ENCODE data around the gene SHISA5.

SHISA5 gene

DNA sequence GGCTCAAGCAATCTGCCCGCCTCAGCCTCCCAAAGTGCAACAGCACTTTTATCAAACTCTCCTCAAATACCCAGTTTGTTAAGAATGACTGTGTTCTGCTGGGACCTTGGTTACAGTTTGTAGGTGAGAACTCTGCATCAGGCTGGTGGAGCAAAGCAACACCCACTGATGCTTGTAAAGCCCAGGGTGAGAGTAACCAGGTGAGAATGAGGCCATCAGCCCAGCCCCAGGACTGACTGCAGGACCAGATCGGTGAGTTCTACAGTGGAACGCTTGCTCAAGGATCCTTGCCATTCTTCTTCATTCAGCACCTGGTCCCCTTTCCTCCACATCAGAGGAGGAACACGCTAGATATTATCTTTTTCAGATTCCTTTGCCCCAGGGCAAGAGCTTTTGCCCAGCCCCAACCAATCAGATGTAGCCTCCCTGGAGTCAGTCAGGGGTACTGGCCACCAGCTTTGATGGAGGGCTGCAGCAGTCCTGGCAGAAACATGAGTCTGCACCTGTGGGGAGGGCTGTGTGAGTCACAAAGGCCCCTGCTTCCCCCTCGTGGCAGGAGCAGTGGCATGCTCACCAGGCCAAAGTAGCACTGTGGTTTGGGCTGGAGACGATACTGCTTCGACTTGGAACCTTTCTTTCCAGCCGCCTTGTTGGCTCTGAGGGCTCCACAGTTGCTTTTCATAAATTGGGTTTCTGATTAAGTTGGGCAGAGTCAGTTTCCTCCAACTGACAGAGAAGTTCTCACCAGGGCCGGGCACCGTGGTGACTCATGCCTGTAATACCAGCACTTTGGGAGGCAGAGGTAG is 3.5 kb upstream of the SHISA5 start:
- Histone ChIP-seq H3K27ac (replicated peaks) (no peak overlapping the region), H3K4me3 (replicated peaks; ENCODE audit: insufficient read depth, low read length) (no peak overlapping the region), H3K27me3 (ENCODE audit: insufficient read depth, poor library complexity, severe bottlenecking) (peaks cover 2% of the 10 kb centered on the region)
- TF ChIP-seq SPI1 (IDR thresholded peaks at IDR 0.05; ENCODE audit: borderline replicate concordance, low read depth) (no peak), POLR2AphosphoS5 (IDR thresholded peaks at IDR 0.05; ENCODE audit: low read depth) (no peak), GABPA (IDR thresholded peaks at IDR 0.05; ENCODE audit: low read depth) (no peak)
- TF ChIP-seq, protein P1, sequence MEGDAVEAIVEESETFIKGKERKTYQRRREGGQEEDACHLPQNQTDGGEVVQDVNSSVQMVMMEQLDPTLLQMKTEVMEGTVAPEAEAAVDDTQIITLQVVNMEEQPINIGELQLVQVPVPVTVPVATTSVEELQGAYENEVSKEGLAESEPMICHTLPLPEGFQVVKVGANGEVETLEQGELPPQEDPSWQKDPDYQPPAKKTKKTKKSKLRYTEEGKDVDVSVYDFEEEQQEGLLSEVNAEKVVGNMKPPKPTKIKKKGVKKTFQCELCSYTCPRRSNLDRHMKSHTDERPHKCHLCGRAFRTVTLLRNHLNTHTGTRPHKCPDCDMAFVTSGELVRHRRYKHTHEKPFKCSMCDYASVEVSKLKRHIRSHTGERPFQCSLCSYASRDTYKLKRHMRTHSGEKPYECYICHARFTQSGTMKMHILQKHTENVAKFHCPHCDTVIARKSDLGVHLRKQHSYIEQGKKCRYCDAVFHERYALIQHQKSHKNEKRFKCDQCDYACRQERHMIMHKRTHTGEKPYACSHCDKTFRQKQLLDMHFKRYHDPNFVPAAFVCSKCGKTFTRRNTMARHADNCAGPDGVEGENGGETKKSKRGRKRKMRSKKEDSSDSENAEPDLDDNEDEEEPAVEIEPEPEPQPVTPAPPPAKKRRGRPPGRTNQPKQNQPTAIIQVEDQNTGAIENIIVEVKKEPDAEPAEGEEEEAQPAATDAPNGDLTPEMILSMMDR (IDR thresholded peaks at IDR 0.05; ENCODE audit: insufficient read depth, low read length), result peak; percentile 61
- peak in 1 of 2 experiments; percentile 72 for DNase-seq (ENCODE audit: low read depth in 1 of 2, low spot score in 1 of 2)

DNA sequence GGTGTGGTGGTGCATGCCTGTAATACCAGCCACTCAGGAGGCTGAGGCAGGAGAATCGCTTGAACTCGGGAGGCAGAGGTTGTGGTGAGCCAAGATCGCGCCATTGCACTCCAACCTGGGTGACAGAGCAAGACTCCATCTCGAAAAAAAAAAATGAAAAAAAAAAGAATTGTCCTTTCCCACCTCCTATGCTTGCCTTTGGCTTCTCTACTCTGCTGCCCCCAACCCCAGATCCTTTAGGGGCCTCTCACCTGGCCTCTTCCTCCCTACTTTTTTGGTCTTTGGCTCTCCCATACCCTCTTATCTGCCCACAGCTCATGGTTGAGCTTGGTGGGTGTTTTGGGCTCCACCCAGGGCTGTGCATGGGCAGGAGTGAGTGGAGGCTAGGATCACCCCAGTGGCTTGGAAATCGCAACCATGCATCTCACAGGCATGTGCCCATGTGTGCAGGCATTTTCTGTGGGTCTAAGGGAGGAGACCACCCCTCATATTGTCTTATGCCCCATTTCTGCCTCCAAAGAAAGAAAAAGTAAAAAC is 2.1 kb upstream of the SHISA5 start:
- DNase-seq (ENCODE audit: low read depth in 1 of 2, low spot score in 1 of 2), result no peak
- Histone ChIP-seq H3K27ac (replicated peaks) (no peak overlapping the region), H3K4me3 (replicated peaks; ENCODE audit: insufficient read depth, low read length) (no peak overlapping the region), H3K27me3 (ENCODE audit: insufficient read depth, poor library complexity, severe bottlenecking) (peaks cover 2% of the 10 kb centered on the region)
- TF ChIP-seq, protein P1 (IDR thresholded peaks at IDR 0.05; ENCODE audit: insufficient read depth, low read length), result no peak
- TF ChIP-seq SPI1 (IDR thresholded peaks at IDR 0.05; ENCODE audit: borderline replicate concordance, low read depth) (no peak), POLR2AphosphoS5 (IDR thresholded peaks at IDR 0.05; ENCODE audit: low read depth) (no peak), GABPA (IDR thresholded peaks at IDR 0.05; ENCODE audit: low read depth) (no peak)
- TF ChIP-seq, protein P2, sequence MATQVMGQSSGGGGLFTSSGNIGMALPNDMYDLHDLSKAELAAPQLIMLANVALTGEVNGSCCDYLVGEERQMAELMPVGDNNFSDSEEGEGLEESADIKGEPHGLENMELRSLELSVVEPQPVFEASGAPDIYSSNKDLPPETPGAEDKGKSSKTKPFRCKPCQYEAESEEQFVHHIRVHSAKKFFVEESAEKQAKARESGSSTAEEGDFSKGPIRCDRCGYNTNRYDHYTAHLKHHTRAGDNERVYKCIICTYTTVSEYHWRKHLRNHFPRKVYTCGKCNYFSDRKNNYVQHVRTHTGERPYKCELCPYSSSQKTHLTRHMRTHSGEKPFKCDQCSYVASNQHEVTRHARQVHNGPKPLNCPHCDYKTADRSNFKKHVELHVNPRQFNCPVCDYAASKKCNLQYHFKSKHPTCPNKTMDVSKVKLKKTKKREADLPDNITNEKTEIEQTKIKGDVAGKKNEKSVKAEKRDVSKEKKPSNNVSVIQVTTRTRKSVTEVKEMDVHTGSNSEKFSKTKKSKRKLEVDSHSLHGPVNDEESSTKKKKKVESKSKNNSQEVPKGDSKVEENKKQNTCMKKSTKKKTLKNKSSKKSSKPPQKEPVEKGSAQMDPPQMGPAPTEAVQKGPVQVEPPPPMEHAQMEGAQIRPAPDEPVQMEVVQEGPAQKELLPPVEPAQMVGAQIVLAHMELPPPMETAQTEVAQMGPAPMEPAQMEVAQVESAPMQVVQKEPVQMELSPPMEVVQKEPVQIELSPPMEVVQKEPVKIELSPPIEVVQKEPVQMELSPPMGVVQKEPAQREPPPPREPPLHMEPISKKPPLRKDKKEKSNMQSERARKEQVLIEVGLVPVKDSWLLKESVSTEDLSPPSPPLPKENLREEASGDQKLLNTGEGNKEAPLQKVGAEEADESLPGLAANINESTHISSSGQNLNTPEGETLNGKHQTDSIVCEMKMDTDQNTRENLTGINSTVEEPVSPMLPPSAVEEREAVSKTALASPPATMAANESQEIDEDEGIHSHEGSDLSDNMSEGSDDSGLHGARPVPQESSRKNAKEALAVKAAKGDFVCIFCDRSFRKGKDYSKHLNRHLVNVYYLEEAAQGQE (IDR thresholded peaks at IDR 0.05; ENCODE audit: insufficient replicate concordance, low read depth), result no peak

DNA sequence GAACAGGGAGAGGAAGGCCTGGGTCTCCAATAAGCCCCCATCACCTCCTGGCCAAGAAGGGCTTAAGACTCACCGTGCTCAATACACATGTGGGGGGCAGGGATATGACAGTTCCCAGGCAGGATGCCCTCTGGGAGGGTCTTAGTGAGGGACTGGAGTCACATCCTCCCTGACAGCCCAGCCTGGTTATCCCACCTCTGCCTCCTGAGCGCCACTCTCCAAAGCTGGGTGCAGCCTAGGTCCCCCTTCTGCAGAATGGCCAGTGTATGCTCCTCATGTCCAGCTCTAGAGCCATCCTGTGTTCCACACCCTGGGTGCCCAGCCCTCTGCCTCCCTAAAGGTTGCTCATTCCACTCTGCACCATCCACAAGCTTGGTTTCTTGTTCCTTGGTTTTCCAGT is 1.2 kb upstream of the SHISA5 start:
- H3K27me3 ChIP-seq (ENCODE audit: insufficient read depth, poor library complexity, severe bottlenecking), result peaks cover 2% of the 10 kb centered on the region
- no peak overlapping the region for H3K4me3 ChIP-seq (replicated peaks; ENCODE audit: insufficient read depth, low read length)
- no peak for DNase-seq (ENCODE audit: low read depth in 1 of 2, low spot score in 1 of 2)
- TF ChIP-seq, protein P1 (IDR thresholded peaks at IDR 0.05; ENCODE audit: insufficient read depth, low read length), result no peak
- TF ChIP-seq POLR2AphosphoS5 (IDR thresholded peaks at IDR 0.05; ENCODE audit: low read depth) (no peak), SPI1 (IDR thresholded peaks at IDR 0.05; ENCODE audit: borderline replicate concordance, low read depth) (no peak), GABPA (IDR thresholded peaks at IDR 0.05; ENCODE audit: low read depth) (no peak)
- TF ChIP-seq, protein P2 (IDR thresholded peaks at IDR 0.05; ENCODE audit: insufficient replicate concordance, low read depth), result no peak
- no peak overlapping the region for H3K27ac ChIP-seq (replicated peaks)
